HG03060 (cell line): ENCODE results near the gene RGN.
"Not testable (repeated sequence)": the region's sequence is repeated elsewhere in the genome, so short reads cannot be mapped to it uniquely, and the experiment has no call there.

Experiments used
- ATAC-seq: cut with Tn5 transposase; IDR thresholded peaks from one replicate; pipeline ENCODE4 v1.9.1; 2021; ENCODE audit warnings: low read depth, moderate number of reproducible peaks; ENCODE audit not compliant: unreplicated experiment

RGN gene

DNA sequence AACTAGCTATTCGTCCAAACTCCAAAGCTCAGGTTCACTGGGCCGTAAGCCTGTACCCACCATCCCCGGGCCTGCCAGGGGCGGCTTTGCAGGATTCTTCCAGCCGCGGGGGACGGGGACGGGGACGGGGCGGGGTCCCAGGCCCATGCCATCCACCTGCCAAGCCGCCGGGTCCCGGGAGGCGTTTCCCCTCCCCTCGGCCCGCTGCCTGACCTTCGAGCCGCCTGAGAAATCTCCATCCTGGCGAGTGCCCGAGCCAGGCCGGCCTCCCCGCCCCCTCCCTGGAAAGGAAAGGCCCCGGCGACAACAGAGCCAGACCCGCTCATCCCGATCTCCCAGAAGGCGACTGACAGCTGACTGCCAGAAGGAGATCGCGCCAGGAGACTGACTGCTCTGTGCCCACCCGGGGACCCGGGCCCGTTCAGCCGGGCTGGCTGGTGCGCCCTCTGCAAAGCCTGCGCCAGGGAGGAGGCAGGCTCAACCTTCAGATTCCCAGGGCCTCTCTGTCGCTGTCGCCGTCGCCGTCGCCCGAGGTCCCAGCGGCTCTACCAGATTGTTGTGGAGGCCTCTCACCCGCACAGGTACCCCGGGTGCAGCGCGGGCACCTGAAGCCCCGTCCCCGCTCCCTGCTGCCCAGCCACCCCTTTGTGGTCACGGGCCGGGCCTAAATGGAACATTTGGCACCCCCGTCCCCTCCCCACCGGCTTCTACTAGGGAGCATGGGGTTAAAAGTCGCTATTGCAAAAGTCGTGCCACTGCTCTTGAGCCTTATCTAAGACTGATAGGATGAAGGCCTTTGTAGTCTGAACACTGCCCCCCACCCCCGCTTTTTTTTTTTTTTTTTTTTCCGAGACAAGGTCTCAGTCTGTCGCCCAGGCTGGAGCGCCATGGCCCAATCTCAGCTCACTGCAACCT, at the start of gene RGN:
Gene RGN (plus strand): TSS at position 315 of the 915 bp plus-strand sequence. CDS start 2,702 bp downstream, outside the sequence.
- ATAC-seq = no peak

DNA sequence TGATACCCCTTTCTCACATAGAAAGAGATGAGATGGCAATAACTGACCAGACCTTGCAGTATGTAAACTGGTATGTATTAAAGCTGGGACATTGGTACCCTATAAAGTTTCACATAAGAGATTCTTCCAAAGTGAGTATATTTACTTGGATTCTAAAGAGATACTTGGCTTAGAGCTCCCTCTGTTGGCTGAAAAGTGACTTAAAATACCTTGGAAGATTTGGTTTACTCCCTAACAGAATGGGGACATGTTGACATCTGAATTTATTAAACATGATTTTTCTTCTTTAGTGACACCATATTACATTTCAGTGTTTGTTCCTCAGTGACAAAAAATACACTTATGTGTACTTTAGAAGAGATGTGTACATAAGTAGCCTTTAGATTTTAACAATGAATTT, 47.9 kb upstream of the RGN start:
- no peak for ATAC-seq

DNA sequence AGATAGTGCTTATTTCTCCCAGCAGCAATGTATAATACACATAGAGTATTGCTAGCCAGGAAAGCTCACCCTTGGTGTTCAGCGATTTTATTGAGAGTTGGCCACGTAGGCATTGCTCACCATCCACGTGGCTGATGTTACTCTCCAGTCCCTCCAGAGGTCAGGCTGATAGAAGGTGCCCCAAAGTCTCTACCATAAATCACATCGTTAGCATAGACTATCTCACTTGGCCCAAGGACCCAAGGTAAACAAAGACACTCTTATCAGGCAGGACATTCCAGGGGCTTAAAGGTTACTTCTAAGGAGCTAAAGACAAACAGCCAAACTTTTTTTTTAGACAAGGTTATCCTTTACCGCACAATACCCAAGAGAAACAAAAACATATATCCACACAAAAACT, 30.3 kb upstream of the RGN start:
- ATAC-seq = no peak

DNA sequence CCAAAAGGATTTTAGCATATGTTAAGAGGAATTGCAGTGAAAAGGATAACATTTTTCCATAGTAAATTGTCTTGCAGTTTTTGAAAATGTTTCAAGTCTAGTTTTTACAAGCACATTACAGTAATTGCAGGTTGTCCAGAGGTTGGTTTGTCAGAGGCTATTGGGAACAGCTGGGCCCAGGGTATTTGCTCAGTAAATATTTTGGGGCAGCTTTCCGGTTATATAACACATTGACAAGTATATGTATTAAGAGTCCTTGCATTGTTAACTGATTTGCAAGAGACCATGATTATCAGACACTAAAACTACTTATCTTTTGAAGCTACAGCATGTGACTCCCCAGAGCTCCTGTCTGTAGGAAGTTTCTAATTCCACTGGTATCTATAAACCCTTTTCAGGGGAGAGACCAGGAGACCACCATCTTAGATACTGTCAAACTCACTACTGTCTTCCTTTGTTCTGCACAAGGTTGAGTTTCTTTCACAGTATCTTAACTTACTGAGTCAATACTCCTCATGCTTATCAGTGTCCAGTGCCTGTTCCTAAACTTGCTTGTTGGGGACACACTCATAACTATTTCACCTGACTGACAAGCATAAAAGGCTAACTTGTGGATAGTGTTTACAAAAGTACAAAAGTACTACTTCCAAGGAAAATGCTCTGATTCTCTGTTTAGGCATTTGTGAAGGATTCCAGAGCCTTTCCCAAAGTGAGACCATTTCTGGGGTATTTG, 18.9 kb upstream of the RGN start:
- ATAC-seq = no peak

DNA sequence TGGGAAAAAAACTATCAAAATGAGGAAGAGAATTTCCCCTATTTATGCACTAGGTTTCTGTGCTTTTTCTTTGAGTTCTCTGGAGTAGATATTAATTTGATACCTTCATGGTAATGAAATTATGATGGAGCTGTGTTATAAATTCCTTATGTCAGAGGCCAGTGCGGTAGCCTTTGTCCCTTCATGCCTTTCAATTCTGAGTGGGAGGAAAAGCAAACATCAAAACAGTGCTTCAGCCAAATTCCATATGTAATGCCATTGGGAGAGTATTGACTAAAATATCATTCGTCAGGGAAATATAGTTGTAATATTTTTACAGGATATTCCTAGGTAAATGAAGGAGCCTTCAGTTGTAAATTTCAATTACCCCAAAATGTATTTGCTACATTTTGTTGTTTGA, 17.5 kb upstream of the RGN start:
- ATAC-seq = no peak

DNA sequence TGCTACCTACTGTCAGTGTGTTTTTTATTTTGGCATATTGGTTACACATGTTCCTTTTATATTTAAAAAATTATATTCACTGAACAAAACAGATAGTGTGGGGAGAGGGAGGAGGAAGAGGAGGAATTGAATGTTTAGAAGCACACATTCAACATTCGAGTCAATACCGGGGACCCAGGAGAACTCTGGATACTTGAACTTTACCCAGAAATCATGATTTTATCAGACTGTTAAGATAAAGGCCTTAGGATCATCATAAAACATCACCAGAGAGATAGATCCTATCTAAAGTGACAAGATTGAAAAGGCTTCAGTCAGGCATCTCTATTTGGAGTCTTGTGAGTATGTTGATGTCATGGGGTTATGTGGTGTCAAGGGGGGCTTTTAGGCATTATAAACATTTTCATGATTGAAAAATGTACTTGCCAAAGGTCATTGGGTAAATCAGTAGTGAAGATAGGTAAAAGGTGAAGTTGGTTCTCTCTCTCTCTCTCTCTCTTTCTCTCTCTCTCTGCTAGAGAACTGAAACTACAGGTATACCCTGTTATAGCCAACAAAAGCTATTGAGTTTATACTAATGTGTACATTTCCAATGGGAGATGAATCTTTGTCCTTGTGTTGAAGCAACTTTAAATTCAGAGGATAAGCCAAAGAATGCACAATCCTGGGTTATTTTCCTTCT, 16.9 kb upstream of the RGN start:
- no peak for ATAC-seq

DNA sequence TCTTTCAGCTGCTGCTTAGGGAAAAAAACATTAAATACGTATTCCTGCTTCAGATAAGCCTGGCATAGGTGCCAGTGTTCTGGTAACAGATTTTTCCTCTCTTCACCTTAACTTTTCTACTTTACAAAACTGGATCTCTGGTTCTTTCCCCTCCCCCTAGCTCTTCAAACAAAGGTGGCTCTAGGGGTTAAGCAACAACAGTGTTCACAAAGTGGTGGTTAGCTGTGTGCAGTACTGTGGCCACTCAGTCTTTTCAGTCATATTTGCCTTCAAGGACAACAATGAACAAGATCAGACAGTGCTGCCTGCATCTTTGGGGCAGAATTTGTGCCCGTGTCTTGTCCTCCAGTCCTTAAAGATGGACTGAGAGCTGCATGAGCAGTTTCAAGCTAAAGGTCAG, 15.1 kb upstream of the RGN start:
- no peak for ATAC-seq

DNA sequence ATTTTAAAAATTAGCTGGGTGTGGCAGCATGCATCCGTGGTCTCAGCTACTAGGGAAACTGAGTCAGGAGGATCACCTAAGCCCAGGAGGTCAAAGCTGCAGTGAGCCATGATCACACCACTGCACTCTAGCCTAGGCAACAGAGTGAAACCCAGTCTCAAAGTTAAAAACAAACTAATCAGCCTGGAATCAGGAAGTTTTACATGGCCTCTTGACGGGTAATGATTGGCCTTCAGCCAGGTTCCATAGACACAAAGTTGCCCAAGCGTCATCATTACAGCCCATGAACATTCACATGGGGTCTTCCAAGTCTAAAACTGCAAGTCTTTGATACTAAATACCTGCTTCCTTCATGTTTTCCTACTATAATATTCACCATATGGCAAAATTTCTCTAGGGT, 10.0 kb upstream of the RGN start:
- no peak for ATAC-seq

DNA sequence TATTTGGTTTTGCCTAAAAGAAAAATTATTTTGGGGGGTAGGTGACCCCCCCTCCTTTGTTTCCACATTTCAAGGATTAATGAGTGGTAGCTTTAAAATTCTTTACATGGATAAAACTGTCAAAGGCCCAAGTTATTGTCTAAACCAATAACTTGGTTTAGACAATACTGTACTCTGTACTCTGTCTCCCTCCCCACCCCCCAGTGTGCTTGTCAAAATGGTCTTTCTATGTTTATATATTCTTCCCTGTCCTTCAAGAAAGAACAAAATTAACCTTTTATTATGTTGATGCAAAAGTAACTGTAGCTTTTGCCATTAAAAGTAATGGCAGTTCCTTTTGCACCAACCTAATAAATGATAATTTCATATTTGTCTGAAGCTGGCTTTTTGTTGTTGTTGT, 9.5 kb upstream of the RGN start:
- no peak for ATAC-seq

DNA sequence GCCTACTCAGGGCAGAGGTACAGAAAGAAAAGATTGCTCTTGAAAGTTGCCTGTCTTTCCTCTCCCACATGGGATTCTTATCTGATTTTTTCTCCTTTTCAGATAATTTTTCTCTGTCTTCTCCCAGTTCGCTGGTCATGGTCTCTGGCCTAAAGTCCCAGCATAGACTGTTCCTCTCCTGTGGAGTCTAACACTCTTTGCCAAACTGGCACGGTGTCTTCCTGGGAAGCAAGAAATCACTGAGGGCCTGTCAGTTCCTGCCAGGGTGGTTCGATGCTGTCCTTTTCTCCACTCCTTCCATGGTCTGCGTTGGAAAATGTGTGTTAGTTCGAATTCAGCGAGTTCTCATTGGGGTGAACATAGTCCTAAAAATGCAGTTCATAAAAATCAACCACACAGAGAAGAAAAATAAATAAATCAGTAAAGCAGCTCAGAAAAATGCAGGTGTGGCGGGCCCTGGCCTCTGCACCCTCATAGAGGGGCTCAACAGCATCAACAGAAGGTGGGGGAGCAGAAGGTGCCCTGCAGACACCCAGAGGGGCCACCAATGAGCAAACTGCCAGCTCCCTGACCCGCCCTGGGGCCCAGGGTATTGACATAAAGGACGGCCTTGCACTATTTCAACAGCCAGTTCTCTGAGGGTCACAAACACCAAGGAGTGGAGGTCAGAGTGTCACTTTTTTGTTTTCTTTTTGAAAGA, 2.1 kb downstream of the RGN start:
- ATAC-seq = no peak

DNA sequence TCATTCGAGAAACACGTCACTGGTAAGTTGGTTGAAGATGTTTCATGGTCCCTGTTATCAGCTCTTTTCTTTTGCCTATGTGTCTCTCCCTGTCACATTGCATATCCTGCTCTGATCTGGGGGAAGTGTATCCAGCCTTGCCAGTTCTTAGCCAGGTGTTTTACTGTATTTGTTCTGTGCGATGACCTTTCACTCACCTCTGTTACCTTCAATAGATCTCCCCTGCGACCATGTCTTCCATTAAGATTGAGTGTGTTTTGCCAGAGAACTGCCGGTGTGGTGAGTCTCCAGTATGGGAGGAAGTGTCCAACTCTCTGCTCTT, 2.6 kb downstream of the RGN start:
- ATAC-seq = no peak

DNA sequence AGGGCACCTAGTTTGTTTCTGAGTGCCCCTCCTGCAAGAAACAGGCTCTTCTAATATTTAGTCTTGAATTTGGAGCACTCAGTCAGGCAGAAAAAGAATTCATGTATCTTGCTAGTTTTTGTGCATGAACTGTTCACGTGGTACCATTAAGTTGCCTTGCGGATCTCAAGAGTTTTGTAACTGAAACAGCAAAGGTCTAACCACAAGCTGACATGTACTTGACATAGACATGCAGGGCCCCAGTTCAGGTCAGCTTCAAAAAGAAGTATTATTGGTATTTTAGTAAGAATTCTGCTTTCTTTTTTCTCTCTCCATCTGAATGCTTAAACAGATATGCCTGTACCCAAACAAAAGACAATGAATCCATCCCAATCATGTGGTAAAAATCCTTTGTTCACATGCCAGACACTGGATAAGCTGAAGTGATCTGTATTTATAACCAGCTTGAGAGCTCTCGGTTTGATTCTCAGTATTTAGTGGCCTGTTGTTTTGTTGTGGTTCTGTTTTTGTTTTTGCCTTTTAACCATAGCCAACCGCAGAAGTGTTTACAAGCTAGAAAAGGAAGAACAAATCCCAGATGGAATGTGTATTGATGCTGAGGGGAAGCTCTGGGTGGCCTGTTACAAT, 13.0 kb downstream of the RGN start:
- no peak for ATAC-seq

DNA sequence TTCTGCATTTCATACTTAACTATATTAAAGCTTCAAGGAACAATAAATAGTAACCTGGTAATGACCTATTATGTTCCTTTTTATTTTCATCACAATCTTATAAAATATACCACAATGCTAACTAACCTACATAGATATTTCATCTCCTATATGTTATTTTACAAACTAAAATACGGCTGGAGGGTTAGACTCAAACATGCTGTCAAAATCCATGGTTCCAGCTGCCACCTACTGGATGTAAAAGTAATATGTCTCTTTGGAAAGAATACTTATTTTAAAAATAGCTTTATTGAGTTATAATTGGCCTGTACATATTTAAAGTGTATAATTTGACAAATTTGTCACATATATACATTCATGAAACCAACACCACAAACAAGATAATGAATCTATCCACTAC, 15.0 kb downstream of the RGN start:
- ATAC-seq = no peak

DNA sequence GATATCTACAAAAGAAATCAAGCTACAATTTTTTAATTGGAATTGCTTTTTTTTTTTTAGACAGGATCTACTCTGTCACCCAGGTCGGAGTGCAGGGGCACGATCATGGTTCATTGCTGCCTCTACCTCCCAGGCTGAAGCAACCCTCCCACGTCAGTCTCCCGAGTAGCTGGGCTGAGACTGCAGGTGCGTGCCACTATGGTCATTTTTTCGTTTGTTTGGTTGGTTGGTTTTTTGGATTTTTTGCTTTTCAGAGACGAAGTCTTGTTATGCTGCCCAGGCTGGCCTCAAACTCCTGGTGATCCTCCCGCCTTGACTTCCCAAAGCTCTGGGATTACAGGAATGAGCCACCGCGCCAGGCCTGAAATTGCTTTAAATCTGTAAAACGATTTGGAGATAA, 15.6 kb downstream of the RGN start:
- no peak for ATAC-seq

DNA sequence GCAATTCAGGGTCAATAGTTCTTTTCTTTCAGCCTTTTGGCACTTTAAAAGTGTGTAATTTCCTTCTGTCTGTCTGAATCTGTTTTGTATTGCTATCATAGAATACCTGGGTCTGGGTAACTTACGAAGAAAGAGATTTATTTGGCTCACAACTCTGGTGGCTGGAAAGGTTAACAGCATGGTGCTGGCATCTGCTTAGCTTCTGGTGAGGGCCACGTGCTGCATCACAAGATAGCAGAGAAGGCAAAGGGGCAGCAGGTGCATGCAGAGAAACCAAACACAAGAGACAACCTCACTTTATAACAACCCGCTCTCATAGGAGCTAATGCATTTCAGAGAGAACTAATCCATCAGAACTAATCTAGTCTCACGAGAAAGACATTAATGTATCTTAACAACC, 18.8 kb downstream of the RGN start:
- ATAC-seq = no peak

DNA sequence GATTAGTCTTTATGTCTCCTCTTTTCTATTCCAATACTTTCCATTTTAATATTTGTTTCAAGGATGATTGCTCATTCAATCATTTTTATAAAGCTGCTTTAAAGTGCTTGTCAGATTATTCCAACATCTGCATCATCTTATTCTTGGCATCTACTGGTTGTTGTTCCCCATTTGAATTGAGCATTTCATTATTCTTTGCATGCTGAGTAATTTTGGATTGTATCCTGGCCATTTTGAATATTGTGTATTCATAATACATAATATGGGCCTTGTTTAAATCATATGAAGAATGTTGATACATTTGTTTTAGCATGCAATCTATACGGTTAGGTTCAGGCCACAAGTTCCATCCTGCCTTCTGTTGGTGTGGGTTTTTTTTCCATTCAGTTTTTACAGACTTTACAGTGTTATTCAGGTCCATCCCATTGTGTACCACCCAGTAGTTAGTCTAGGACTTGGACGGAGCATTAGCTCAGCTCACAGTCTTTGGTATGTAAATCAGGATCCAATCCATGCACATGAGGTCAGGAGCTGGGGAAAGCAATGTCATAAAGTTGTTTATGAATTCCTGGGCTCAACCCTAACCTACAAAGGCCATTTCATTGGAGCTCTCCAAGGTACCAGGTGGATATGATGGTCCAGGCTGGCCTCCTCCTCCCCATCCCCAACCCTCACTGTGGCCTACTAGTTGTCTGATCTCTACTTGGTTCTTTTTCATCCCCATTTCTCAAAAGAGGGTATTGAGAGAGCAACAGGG, 20.3 kb downstream of the RGN start:
- ATAC-seq = no peak

DNA sequence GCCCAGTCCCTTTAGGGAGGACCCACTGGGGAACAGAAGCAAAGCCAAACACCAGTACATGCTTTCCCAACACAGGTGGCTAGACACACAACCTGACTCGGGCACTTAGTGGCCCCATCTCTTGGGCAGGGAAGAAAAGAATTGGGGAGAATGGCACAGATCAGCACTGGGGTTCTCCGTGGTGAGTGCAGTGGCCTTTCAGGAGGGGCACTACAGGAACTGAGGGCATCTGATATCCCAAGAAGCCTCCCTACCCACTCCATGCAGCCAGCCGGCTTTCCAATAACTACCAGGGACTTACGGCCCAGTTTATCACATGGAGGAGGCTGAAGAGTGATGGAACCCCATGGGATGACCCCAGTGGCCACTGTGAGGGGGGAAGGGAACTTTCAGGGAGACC, 23.0 kb downstream of the RGN start:
- ATAC-seq = no peak

DNA sequence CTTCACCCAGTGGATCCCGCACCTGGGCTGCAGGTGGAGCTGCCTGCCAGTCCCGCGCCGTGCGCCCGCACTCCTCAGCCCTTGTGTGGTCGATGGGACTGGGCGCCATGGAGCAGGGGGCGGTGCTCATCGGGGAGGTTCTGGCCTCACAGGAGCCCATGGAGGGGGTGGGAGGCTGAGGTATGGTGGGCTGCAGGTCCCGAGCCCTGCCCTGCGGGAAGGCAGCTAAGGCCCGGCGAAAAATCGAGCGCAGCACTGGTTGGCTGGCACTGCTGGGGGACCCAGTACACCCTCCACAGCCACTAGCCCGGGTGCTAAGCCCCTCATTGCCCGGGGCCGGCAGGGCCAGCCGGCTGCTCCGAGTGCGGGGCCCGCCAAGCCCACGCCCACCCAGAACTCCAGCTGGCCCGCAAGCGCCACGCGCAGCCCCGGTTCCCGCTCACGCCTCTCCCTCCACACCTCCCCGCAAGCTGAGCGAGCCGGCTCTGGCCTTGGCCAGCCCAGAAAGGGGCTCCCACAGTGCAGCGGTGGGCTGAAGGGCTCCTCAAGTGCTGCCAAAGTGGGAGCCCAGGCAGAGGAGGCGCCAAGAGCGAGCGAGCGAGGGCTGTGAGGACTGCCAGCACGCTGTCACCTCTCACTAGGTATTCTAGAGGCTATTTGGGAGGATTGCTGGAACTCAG, 32.8 kb downstream of the RGN start:
- ATAC-seq = not testable (repeated sequence)

DNA sequence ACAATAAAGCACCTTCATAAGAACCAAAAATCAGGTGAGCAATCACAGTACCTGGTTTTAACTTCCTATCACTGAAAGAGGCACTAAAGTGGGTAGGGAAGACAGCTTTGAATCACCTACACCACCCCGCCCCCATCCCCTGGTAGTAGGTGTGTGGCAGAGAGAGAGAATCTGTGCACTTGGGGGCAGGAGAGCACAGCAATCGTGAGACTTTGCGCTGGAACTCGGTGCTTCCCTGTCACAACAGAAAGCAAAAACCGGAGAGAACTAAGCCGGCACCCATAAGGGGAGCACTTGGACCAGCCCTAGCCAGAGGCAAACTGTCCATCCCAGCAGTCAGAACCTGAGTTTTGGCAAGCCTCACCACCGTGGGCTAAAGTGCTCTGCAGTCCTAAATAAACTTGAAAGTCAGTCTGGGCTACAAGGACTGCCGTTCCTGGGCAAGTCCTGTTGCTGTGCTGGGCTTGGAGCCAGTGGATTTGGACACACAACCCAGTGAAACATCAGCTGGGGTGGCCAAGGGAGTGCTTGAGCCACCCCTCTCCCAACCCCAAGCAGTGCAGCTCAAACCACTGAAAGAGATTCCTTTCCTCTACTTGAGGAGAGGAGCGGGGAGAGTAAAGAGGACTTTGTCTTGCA, 34.2 kb downstream of the RGN start:
- no peak for ATAC-seq
